GM12878 (cell line): ENCODE results near the gene ZMAT3. TPM values are rescaled to one million over a fixed set of nuclear protein-coding genes. Genes with fewer than 3 reads are reported as not detected.

Experiments used
- ATAC-seq: fragments of 200-7000 bp; cut with Tn5 transposase; 3 replicates; pipeline ENCODE4 v1.9.1; 2020; ENCODE audit warnings: mild to moderate bottlenecking, moderate library complexity
- BruUV-seq: library from RNA; stranded (reverse); fragments of 400-500 nt; replicated peaks from 2 replicates; lab custom pipeline; 2021; lab: Mats Ljungman, UMichigan
- CTCF ChIA-PET: fragments of 300-600 bp; sonication (Branson Sonifier 250); formaldehyde crosslinking; extraction: SDS; loops from one replicate; lab custom pipeline; 2021; ENCODE audit warnings: inconsistent platforms; lab: Yijun Ruan, JAX
- POLR2A ChIA-PET: fragments of 350-600 bp; formaldehyde crosslinking; extraction: SDS; loops from one replicate; lab custom pipeline; 2021; ENCODE audit warnings: inconsistent platforms; lab: Charles Lee
- RAD21 ChIA-PET: fragments of 300-600 bp; sonication (Branson Sonifier 250); formaldehyde crosslinking; loops from one replicate; lab custom pipeline; 2023; ENCODE audit warnings: antibody characterized with exemption; ENCODE audit not compliant: unreplicated experiment; lab: Charles Lee
- SMC1A ChIA-PET: fragments of 300-600 bp; sonication (Branson Sonifier 250); formaldehyde crosslinking; loops from one replicate; lab custom pipeline; 2023; ENCODE audit not compliant: unreplicated experiment, uncharacterized antibody; lab: Charles Lee
- DNase-seq: peaks from one replicate; pipeline ENCODE4 v3.0.0-alpha.2; 2011; ENCODE audit warnings: low read depth, low spot score
- FAIRE-seq: peaks from 3 replicates; lab custom pipeline; 2011; peaks lifted over from hg19 to GRCh38; lab: Jason Lieb, UNC
- H2AFZ ChIP-seq: 2 replicates; pipeline ENCODE4 v1.6.0; 2011; ENCODE audit warnings: low read depth, low read length, control low read depth; ENCODE audit not compliant: control insufficient read depth
- H3K27ac ChIP-seq: 2 replicates; pipeline ENCODE4 v1.5.1; 2011; ENCODE audit warnings: control low read depth; ENCODE audit not compliant: control insufficient read depth, insufficient read depth
- H3K27me3 ChIP-seq, 2 experiments: replicated peaks in 1 of 2; 2 replicates each; pipeline versions ENCODE4 v1.6.0 to v1.6.1; 2011; ENCODE audit warnings: low read length in 1 of 2; ENCODE audit not compliant: control insufficient read depth in 2 of 2, insufficient read depth in 2 of 2
- H3K36me3 ChIP-seq, 2 experiments: 2 replicates each; pipeline ENCODE4 v1.5.1; 2011; ENCODE audit warnings: low read length in 1 of 2; ENCODE audit not compliant: control insufficient read depth in 2 of 2, insufficient read depth in 2 of 2
- H3K4me1 ChIP-seq: 2 replicates; pipeline ENCODE4 v1.6.1; 2011; ENCODE audit warnings: mild to moderate bottlenecking, low read length, moderate library complexity, mixed read lengths; ENCODE audit not compliant: control insufficient read depth, insufficient read depth
- H3K4me2 ChIP-seq: 2 replicates; pipeline ENCODE4 v1.6.0; 2011; ENCODE audit warnings: control low read depth; ENCODE audit not compliant: control insufficient read depth, insufficient read depth
- H3K4me3 ChIP-seq: fragments of 200-600 bp; sonication (generic); 2 replicates; pipeline ENCODE4 v1.5.1; 2016
- H3K79me2 ChIP-seq: 2 replicates; pipeline ENCODE4 v1.6.0; 2011; ENCODE audit warnings: low read length; ENCODE audit not compliant: control insufficient read depth, insufficient read depth
- H3K9ac ChIP-seq: 2 replicates; pipeline ENCODE4 v1.8.0; 2011; ENCODE audit warnings: low read length, control low read depth, mixed read lengths; ENCODE audit not compliant: control insufficient read depth, insufficient read depth
- H3K9me3 ChIP-seq: replicated peaks from 3 replicates; pipeline ENCODE4 v1.5.1; 2011; ENCODE audit warnings: mild to moderate bottlenecking, low read length; ENCODE audit not compliant: control insufficient read depth, insufficient read depth
- H4K20me1 ChIP-seq: 2 replicates; pipeline ENCODE4 v1.6.0; 2011; ENCODE audit not compliant: control insufficient read depth, insufficient read depth
- CBX5 ChIP-seq: sonication (generic); IDR thresholded peaks from 2 replicates; pipeline ENCODE4 v1.6.1; 2016; ENCODE audit warnings: low read depth, moderate library complexity, mild to moderate bottlenecking, inconsistent platforms
- CEBPB ChIP-seq, 2 experiments: fragments of 150-350 bp in 1 of 2; IDR thresholded peaks; 2 replicates each; pipeline ENCODE4 v1.6.1; 2012 to 2014; ENCODE audit warnings: low read depth in 2 of 2, low read length in 2 of 2, borderline replicate concordance in 1 of 2, inconsistent platforms in 1 of 2
- CHD1 ChIP-seq: IDR thresholded peaks from 2 replicates; pipeline ENCODE4 v1.6.1; 2012; ENCODE audit warnings: low read depth, low read length, improper control_type of control experiment
- GABPA ChIP-seq: IDR thresholded peaks from 2 replicates; pipeline ENCODE4 v1.6.1; 2014; ENCODE audit warnings: antibody characterized with exemption, low read depth, mild to moderate bottlenecking, inconsistent platforms
- IKZF2 ChIP-seq, 2 experiments: fragments of 450-650 bp; IDR thresholded peaks; 2 replicates each; pipeline ENCODE4 v1.6.1; 2017; ENCODE audit warnings: mild to moderate bottlenecking in 2 of 2, moderate library complexity in 2 of 2
- JUND ChIP-seq: IDR thresholded peaks from 2 replicates; pipeline ENCODE4 v1.6.1; 2012; ENCODE audit warnings: low read depth, mild to moderate bottlenecking, low read length, improper control_type of control experiment, moderate library complexity
- MYB ChIP-seq: fragments of 150-350 bp; IDR thresholded peaks from 2 replicates; pipeline ENCODE4 v1.6.1; 2014; ENCODE audit warnings: mild to moderate bottlenecking, low read depth, low read length, borderline replicate concordance
- MYC ChIP-seq: IDR thresholded peaks from 2 replicates; pipeline ENCODE4 v1.6.1; 2011; ENCODE audit warnings: mild to moderate bottlenecking, low read length, moderate library complexity, inconsistent platforms; ENCODE audit not compliant: insufficient read depth, insufficient replicate concordance, insufficient read length, severe bottlenecking
- RAD51 ChIP-seq: fragments of 450-650 bp; IDR thresholded peaks from 2 replicates; pipeline ENCODE4 v1.6.1; 2016; ENCODE audit warnings: moderate library complexity, mild to moderate bottlenecking, inconsistent platforms
- SMAD5 ChIP-seq: IDR thresholded peaks from 2 replicates; pipeline ENCODE4 v1.6.1; 2016; ENCODE audit warnings: antibody characterized with exemption, low read depth
- STAT1 ChIP-seq: fragments of 450-650 bp; conservative IDR thresholded peaks from 2 replicates; pipeline ENCODE4 v1.6.1; 2014; ENCODE audit warnings: antibody characterized with exemption, mild to moderate bottlenecking
- STAT3 ChIP-seq: IDR thresholded peaks from 2 replicates; pipeline ENCODE4 v1.6.1; 2011; ENCODE audit warnings: low read depth, low read length, improper control_type of control experiment
- SUZ12 ChIP-seq: fragments of 200-600 bp; sonication (generic); IDR thresholded peaks from one replicate; pipeline ENCODE4 v1.6.1; 2018; ENCODE audit warnings: antibody characterized with exemption, mild to moderate bottlenecking; ENCODE audit not compliant: unreplicated experiment
- TARDBP ChIP-seq: IDR thresholded peaks from 2 replicates; pipeline ENCODE4 v1.6.1; 2016; ENCODE audit warnings: borderline replicate concordance
- YY1 ChIP-seq: IDR thresholded peaks from 2 replicates; pipeline ENCODE4 v1.6.1; 2011; ENCODE audit warnings: low read depth, mild to moderate bottlenecking, low read length
- ZBED1 ChIP-seq: IDR thresholded peaks from 2 replicates; pipeline ENCODE4 v1.6.1; 2016; ENCODE audit warnings: borderline replicate concordance
- WGBS: methylation state at CpG from one replicate; pipeline ENCODE4 v1.1.6; 2016; ENCODE audit warnings: low lambda C conversion rate; ENCODE audit not compliant: insufficient replicate concordance, insufficient coverage; ENCODE audit errors: missing lambda C conversion rate; 5-methylcytosine and 5-hydroxymethylcytosine counted together
- in situ Hi-C: fragments of 300-500 bp; cut with MboI; formaldehyde crosslinking; loops from 9 replicates; pipeline ENCODE4 v1.14.3; 2018; ENCODE audit warnings: mixed read lengths
- intact Hi-C: fragments of 100-400 bp; cut with micrococcal nuclease; formaldehyde crosslinking; loops from one replicate; pipeline ENCODE4 v1.14.2; 2022; ENCODE audit not compliant: unreplicated experiment
- polyA plus RNA-seq, 11 experiments: library from polyadenylated mRNA; depleted of rRNA in 4 of 11; unstranded in 6 of 11; stranded (reverse) in 5 of 11; fragments of >200 nt; fragmentation: Nextera tagmentation in 4 of 11; fragmentation: Illumina TruSeq in 1 of 11; extraction: Ambion mirVana in 4 of 11; extraction: Trizol in 1 of 11; gene quantifications; 1 replicate in 1 of 11; 2 replicates in 10 of 11; pipeline versions ENCODE4 v1.2.1 to v1.2.3, GENCODE V29; 2011 to 2016; ENCODE audit warnings: inconsistent platforms in 2 of 11, missing spikeins in 2 of 11, low read depth in 1 of 11
- total RNA-seq, 4 experiments: library from RNA; depleted of rRNA in 3 of 4; stranded (reverse); fragments of >200 nt in 3 of 4; fragmentation: Illumina TruSeq in 1 of 4; extraction: Trizol in 1 of 4; gene quantifications; 2 replicates each; pipeline versions ENCODE4 v1.2.1 to v1.2.3, GENCODE V29; 2013 to 2021
- TF ChIP-seq, protein P1 (sequence below): IDR thresholded peaks from 2 replicates; pipeline ENCODE4 v1.6.1; 2011; ENCODE audit warnings: borderline replicate concordance, low read depth, mild to moderate bottlenecking, moderate library complexity, low read length; ENCODE audit not compliant: insufficient read depth, poor library complexity, severe bottlenecking
- TF ChIP-seq, protein P2 (sequence below): fragments of 450-650 bp; IDR thresholded peaks from 2 replicates; pipeline ENCODE4 v1.6.1; 2017; ENCODE audit warnings: borderline replicate concordance
- TF ChIP-seq, protein P3 (sequence below): fragments of 450-650 bp; IDR thresholded peaks from 2 replicates; pipeline ENCODE4 v1.6.1; 2016; ENCODE audit warnings: mild to moderate bottlenecking

ZMAT3 gene
- total and polyA plus RNA-seq, 10 of the 15 experiments (the other 5 are each of a cell fraction or from before 2014, with no cell fraction given), result 6.2 to 55.9 (median 25.8) TPM

DNA sequence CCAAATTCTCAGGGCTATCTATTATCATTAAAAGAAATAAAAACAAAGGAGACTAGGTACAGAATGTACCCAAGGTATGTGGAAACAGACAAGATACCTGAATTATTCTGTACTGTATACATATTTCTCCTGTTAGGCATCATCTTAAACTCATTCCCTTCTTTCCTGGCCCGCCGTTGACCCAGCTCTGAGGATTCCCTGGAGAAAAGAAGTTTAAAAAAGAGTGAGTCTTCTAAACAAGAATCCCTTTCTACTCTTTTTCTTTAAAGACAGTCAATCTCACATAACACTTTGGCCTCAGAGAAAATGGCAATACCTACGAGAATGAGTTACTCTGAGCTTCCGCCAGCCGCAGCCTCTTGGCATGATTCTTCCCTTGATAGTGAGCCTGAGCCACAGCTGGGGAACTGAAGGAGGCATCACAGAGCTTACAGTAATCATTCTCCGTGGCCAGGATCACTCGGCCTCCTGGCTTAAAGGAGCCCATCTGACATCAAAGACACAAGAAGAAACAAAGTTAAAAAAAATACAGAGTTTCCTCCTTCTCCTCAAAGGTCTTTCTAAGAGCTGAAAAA, 44.2 kb downstream of the ZMAT3 start (continued):
- no peak for TF ChIP-seq MYC
- TF ChIP-seq ZBED1, result no peak

DNA sequence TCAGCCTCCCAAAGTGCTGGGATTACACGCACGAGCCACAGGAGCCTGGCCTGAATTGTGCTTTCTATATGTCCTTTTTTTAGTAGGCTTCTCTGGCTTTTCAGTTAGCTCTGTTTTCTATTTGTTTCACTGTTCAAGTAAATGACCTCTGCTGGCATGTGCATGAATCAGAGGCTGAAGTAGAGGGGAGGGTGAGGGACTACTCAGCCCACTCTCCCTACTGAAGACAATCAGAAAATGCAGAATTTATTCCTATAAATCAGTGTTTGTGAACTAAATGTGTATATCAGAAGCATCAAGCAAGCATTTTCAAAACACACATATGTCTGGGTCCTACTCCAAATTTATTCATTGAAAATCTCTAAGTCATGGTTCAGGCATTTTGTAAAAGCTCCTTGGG, 45.0 kb downstream of the ZMAT3 start:
- H3K4me1 ChIP-seq, result no peaks in the 10 kb centered on the region
- WGBS, result 100% methylated on average over 2 of the region's 2 CpGs
- FAIRE-seq (no peak), ATAC-seq (no peak), DNase-seq (no peak)
- no peaks in the 10 kb centered on the region for H3K27me3 ChIP-seq
- H3K4me3 ChIP-seq, result no peak overlapping the region
- BruUV-seq, result no TSS peak
- no peaks in the 10 kb centered on the region for H4K20me1 ChIP-seq
- no peak overlapping the region for H3K4me2 ChIP-seq
- no peak overlapping the region for H3K9ac ChIP-seq
- ChIA-PET SMC1A (interaction anchor here (1.1 to 6.1 kb wide), 5 partner anchors 11 to 69 kb away, joined by 3 to 31 read pairs (median 7); no protein-coding TSS in a partner anchor), CTCF (interaction anchor here (1.2 to 2.5 kb wide), 3 partner anchors 20 to 42 kb away, joined by 3 to 11 read pairs (median 7); no protein-coding TSS in a partner anchor), RAD21 (interaction anchor here (2.4 kb wide), 1 partner anchor 20 kb away, joined by 7 read pairs; no protein-coding TSS in a partner anchor), POLR2A (interaction anchor here (1.3 kb wide), 1 partner anchor 16 kb away, joined by 3 read pairs; no protein-coding TSS in a partner anchor)
- intact Hi-C loops (no loop called here), in situ Hi-C loops (no loop called here)
- peaks cover 5 to 17% of the 10 kb centered on the region in 2 experiments; a peak in 3 of 4 replicates for H3K36me3 ChIP-seq
- no peak overlapping the region for H2AFZ ChIP-seq
- no peak overlapping the region for H3K27ac ChIP-seq
- TF ChIP-seq CEBPB (IDR thresholded peaks at IDR 0.05; ENCODE audit: borderline replicate concordance in 1 of 2, low read depth in 2 of 2, low read length in 2 of 2) (no peak), STAT3 (no peak), CBX5 (no peak), JUND (no peak), TARDBP (no peak), MYB (no peak), CHD1 (no peak), GABPA (no peak), IKZF2 (IDR thresholded peaks at IDR 0.05) (no peak), SMAD5 (no peak), YY1 (no peak), RAD51 (no peak), STAT1 (no peak), SUZ12 (no peak)
- TF ChIP-seq, protein P1, sequence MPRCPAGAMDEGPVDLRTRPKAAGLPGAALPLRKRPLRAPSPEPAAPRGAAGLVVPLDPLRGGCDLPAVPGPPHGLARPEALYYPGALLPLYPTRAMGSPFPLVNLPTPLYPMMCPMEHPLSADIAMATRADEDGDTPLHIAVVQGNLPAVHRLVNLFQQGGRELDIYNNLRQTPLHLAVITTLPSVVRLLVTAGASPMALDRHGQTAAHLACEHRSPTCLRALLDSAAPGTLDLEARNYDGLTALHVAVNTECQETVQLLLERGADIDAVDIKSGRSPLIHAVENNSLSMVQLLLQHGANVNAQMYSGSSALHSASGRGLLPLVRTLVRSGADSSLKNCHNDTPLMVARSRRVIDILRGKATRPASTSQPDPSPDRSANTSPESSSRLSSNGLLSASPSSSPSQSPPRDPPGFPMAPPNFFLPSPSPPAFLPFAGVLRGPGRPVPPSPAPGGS, result no peak
- TF ChIP-seq, protein P2, sequence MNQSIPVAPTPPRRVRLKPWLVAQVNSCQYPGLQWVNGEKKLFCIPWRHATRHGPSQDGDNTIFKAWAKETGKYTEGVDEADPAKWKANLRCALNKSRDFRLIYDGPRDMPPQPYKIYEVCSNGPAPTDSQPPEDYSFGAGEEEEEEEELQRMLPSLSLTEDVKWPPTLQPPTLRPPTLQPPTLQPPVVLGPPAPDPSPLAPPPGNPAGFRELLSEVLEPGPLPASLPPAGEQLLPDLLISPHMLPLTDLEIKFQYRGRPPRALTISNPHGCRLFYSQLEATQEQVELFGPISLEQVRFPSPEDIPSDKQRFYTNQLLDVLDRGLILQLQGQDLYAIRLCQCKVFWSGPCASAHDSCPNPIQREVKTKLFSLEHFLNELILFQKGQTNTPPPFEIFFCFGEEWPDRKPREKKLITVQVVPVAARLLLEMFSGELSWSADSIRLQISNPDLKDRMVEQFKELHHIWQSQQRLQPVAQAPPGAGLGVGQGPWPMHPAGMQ, result no peak
- TF ChIP-seq, protein P3, sequence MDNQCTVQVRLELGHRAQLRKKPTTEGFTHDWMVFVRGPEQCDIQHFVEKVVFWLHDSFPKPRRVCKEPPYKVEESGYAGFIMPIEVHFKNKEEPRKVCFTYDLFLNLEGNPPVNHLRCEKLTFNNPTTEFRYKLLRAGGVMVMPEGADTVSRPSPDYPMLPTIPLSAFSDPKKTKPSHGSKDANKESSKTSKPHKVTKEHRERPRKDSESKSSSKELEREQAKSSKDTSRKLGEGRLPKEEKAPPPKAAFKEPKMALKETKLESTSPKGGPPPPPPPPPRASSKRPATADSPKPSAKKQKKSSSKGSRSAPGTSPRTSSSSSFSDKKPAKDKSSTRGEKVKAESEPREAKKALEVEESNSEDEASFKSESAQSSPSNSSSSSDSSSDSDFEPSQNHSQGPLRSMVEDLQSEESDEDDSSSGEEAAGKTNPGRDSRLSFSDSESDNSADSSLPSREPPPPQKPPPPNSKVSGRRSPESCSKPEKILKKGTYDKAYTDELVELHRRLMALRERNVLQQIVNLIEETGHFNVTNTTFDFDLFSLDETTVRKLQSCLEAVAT, result no peak
- peaks cover 4% of the 10 kb centered on the region for H3K79me2 ChIP-seq
- no peaks in the 10 kb centered on the region for H3K9me3 ChIP-seq
